ENCODE data around the gene SCGN.

SCGN gene

GRCh38 chr6:25713824-25714223 is 61.8 kb downstream of the SCGN start:
- no peak for FAIRE-seq
- DNase-seq (ENCODE audit: insufficient read length) = no peak
- TF ChIP-seq TAF1 (IDR thresholded peaks at IDR 0.05; ENCODE audit: borderline replicate concordance, low read depth, low read length) (no peak), POLR2A (IDR thresholded peaks at IDR 0.05; ENCODE audit: low read depth, low read length) (no peak)

GRCh38 chr6:25714765-25715164 is 62.8 kb downstream of the SCGN start:
- TF ChIP-seq POLR2AphosphoS5 (IDR thresholded peaks at IDR 0.05; ENCODE audit: low read depth, low read length) (no peak), POLR2A (IDR thresholded peaks at IDR 0.05; ENCODE audit: low read depth, low read length) (no peak), TAF1 (IDR thresholded peaks at IDR 0.05; ENCODE audit: borderline replicate concordance, low read depth, low read length) (no peak)
- FAIRE-seq = no peak
- no peak for DNase-seq (ENCODE audit: insufficient read length)

GRCh38 chr6:25715794-25716193 is 63.8 kb downstream of the SCGN start:
- TF ChIP-seq POLR2A (IDR thresholded peaks at IDR 0.05; ENCODE audit: low read depth, low read length) (no peak), TAF1 (IDR thresholded peaks at IDR 0.05; ENCODE audit: borderline replicate concordance, low read depth, low read length) (no peak), POLR2AphosphoS5 (IDR thresholded peaks at IDR 0.05; ENCODE audit: low read depth, low read length) (no peak)
- no peak for DNase-seq (ENCODE audit: insufficient read length)
- FAIRE-seq = no peak

- DNase-seq (ENCODE audit: insufficient read length) (no peak), FAIRE-seq (no peak)
- TF ChIP-seq POLR2A (IDR thresholded peaks at IDR 0.05; ENCODE audit: low read depth, low read length) (no peak), TAF1 (IDR thresholded peaks at IDR 0.05; ENCODE audit: borderline replicate concordance, low read depth, low read length) (no peak), POLR2AphosphoS5 (IDR thresholded peaks at IDR 0.05; ENCODE audit: low read depth, low read length) (no peak)
Observed at GRCh38 chr6:25717866-25718740, 66.1 kb downstream of the SCGN start.

DNA sequence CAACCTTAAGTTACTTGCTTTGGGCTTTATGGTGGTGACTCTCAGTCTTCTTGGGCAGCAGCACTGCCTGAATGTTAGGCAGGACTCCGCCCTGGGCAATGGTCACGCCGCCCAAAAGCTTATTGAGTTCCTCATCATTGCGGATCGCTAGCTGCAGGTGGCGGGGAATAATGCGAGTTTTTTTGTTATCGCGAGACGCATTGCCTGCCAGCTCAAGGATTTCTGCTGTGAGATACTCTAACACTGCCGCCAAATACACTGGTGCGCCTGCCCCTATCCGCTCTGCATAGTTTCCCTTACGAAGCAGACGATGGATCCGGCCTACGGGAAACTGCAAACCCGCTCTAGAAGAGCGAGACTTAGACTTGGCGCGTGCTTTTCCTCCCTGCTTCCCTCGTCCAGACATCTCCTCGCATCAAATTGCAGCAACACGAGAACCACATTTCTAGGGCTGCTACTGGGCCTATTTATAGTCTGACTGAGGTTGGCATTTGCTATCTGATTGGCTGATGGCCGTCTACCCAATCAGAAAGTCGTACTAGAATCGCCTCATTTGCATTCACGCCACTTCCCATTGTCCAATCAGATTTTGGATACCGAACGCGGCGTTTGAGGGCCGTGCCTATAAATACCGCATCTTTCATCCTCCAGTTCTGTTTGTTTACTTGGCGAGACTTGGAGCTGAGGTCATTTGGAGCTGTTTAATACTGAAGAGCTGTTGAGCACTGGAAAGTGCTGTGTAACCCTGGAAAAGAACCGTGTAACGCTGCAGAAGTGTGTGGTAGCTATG is 74.3 kb downstream of the SCGN start:
- FAIRE-seq (no peak), DNase-seq (ENCODE audit: insufficient read length) (no peak)
- TF ChIP-seq POLR2A (IDR thresholded peaks at IDR 0.05; ENCODE audit: low read depth, low read length) = no peak
- TF ChIP-seq POLR2AphosphoS5 (IDR thresholded peaks at IDR 0.05; ENCODE audit: low read depth, low read length) = no peak

- no peak for DNase-seq (ENCODE audit: insufficient read length)
- no peak for FAIRE-seq
- TF ChIP-seq POLR2A (IDR thresholded peaks at IDR 0.05; ENCODE audit: low read depth, low read length) (no peak), POLR2AphosphoS5 (IDR thresholded peaks at IDR 0.05; ENCODE audit: low read depth, low read length) (no peak), TAF1 (IDR thresholded peaks at IDR 0.05; ENCODE audit: borderline replicate concordance, low read depth, low read length) (no peak)
Observed at GRCh38 chr6:25727028-25727427, 75.0 kb downstream of the SCGN start.

DNA sequence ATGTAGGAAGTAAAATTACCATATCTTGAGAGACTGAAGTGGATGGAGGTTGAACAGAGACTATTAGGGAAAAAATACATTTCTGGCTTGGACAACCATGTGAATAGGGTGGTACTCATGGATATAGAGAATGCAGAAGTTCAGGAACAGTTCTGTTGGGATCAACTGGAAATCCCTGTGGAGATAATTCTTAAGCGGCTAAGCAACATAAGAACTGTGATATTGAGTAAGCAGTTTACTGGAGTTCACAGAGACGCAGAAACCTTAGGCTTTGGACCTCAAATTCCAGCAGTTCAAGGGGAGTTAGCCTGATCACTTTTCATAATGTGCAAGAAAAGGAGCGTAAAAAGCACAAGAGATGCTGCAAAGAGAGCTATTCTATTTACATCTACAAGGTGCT is 78.9 kb downstream of the SCGN start:
- no peak for FAIRE-seq

GRCh38 chr6:25731721-25732120 is 79.7 kb downstream of the SCGN start:
- DNase-seq (ENCODE audit: insufficient read length) = no peak
- FAIRE-seq = no peak
- TF ChIP-seq POLR2A (IDR thresholded peaks at IDR 0.05; ENCODE audit: low read depth, low read length) = no peak
- no peak for TF ChIP-seq TAF1 (IDR thresholded peaks at IDR 0.05; ENCODE audit: borderline replicate concordance, low read depth, low read length)
- no peak for TF ChIP-seq POLR2AphosphoS5 (IDR thresholded peaks at IDR 0.05; ENCODE audit: low read depth, low read length)

More for the DNA sequence above, 78.9 kb downstream of the SCGN start:
- TF ChIP-seq POLR2AphosphoS5 (IDR thresholded peaks at IDR 0.05; ENCODE audit: low read depth, low read length) = no peak
- TF ChIP-seq POLR2A (IDR thresholded peaks at IDR 0.05; ENCODE audit: low read depth, low read length) = no peak
- no peak for TF ChIP-seq TAF1 (IDR thresholded peaks at IDR 0.05; ENCODE audit: borderline replicate concordance, low read depth, low read length)
- no peak for DNase-seq (ENCODE audit: insufficient read length)

DNA sequence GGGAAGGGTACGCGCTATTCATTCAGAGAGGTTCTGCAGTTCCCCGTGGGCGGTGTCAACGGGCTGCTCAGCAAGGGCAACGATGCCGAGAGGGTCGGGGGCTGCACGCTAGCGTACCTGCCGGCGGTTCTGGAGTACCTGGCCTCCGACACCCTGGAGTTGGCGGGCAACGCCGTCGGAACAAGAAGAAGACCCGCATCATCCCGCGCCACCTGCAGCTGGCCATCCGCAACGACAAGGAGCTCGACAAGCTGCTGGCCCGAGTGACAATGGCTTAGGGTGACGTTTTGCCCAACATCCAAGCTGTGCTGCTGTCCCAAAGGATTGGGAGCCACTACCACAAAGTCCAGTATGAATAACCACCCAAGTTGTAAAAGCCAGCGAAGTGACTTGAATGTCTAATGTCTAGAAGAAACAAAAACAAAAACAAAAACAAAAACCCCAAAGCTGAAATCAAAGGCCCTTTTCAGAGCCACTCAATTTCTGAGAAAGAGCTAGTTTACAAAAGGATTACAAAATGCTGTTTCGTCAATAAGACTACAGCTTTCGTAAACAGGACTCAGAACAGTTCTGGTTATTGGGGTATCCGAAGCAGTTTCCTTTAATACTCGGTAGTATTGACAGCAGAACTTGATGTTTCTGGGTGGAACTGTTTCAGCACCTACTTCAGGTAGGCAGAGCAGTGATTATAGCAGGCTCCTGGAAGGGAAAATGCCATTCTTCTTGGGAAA is 80.6 kb downstream of the SCGN start:
- DNase-seq (ENCODE audit: insufficient read length) (no peak), FAIRE-seq (no peak)
- no peak for TF ChIP-seq POLR2AphosphoS5 (IDR thresholded peaks at IDR 0.05; ENCODE audit: low read depth, low read length)
- TF ChIP-seq POLR2A (IDR thresholded peaks at IDR 0.05; ENCODE audit: low read depth, low read length) = no peak
- no peak for TF ChIP-seq TAF1 (IDR thresholded peaks at IDR 0.05; ENCODE audit: borderline replicate concordance, low read depth, low read length)

DNA sequence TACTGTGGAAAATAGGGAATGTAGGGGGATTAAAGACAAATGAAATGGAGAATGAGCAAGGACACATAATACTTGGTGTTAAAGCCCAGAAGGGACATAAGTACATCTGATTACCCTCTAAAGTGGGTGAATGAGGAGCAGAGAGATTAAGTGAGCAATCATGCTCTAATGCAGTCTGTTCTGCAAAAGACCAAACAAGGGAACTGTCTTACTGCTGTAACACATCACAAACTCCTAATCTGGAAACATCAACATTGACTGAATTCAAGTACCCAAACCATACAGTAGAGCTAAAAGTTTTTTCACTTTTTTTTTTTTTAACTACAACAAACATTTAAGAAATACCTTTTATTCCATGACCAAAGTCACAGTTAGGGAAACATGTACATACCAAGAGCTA is 83.2 kb downstream of the SCGN start:
- DNase-seq (ENCODE audit: insufficient read length) (no peak), FAIRE-seq (no peak)
- no peak for TF ChIP-seq POLR2AphosphoS5 (IDR thresholded peaks at IDR 0.05; ENCODE audit: low read depth, low read length)
- no peak for TF ChIP-seq TAF1 (IDR thresholded peaks at IDR 0.05; ENCODE audit: borderline replicate concordance, low read depth, low read length)

GRCh38 chr6:25743868-25744267 is 91.9 kb downstream of the SCGN start:
- no peak for FAIRE-seq
- DNase-seq (ENCODE audit: insufficient read length) = no peak
- TF ChIP-seq POLR2A (IDR thresholded peaks at IDR 0.05; ENCODE audit: low read depth, low read length) (no peak), TAF1 (IDR thresholded peaks at IDR 0.05; ENCODE audit: borderline replicate concordance, low read depth, low read length) (no peak), POLR2AphosphoS5 (IDR thresholded peaks at IDR 0.05; ENCODE audit: low read depth, low read length) (no peak)

All from GM12892 (cell line).